Activated CD8-positive, alpha-beta memory T cell treated with anti-CD3 and anti-CD28 coated beads, Interleukin-2, amount 50 U/mL, for 4 hours (primary cell): ENCODE measurements around the gene LLGL2.
A peak's percentile ranks its signal among the peaks of the same experiment; 100 is the strongest.

Experiments used
- DNase-seq: peaks from one replicate; pipeline ENCODE4 v3.0.0-alpha.2; 2020

LLGL2 gene

GRCh38 chr17:75525806-75526554 is 483 bp downstream of the LLGL2 start:
- DNase-seq: no peak

GRCh38 chr17:75526555-75527270 is 1.2 kb downstream of the LLGL2 start:
- DNase-seq: no peak

- DNase-seq: no peak
These were observed 5.6 kb downstream of the LLGL2 start for GRCh38 chr17:75530837-75531720.

GRCh38 chr17:75531721-75532072 is 6.2 kb downstream of the LLGL2 start:
- DNase-seq: no peak

- DNase-seq: peak; percentile 54
These were observed 9.6 kb downstream of the LLGL2 start for GRCh38 chr17:75535119-75535537.

- DNase-seq: no peak
These were observed 10.4 kb downstream of the LLGL2 start for GRCh38 chr17:75535871-75536270.

- DNase-seq: no peak
These were observed 10.9 kb downstream of the LLGL2 start for GRCh38 chr17:75536366-75536765.

- no peak for DNase-seq
These were observed 14.7 kb downstream of the LLGL2 start for GRCh38 chr17:75539967-75540729.

- DNase-seq: no peak
These were observed 15.5 kb downstream of the LLGL2 start for GRCh38 chr17:75540923-75541503.

GRCh38 chr17:75542229-75542628 is 16.7 kb downstream of the LLGL2 start:
- no peak for DNase-seq

GRCh38 chr17:75542728-75543336 is 17.3 kb downstream of the LLGL2 start:
- no peak for DNase-seq

- no peak for DNase-seq
These were observed 18.8 kb downstream of the LLGL2 start for GRCh38 chr17:75544250-75544649.

- no peak for DNase-seq
These were observed 20.7 kb downstream of the LLGL2 start for GRCh38 chr17:75546181-75546580.

GRCh38 chr17:75547091-75547490 is 21.6 kb downstream of the LLGL2 start:
- DNase-seq: no peak

GRCh38 chr17:75548813-75549212 is 23.3 kb downstream of the LLGL2 start:
- DNase-seq: no peak

GRCh38 chr17:75549246-75550138 is 24.0 kb downstream of the LLGL2 start:
- no peak for DNase-seq

GRCh38 chr17:75550139-75550465 is 24.6 kb downstream of the LLGL2 start:
- DNase-seq: no peak

- no peak for DNase-seq
These were observed 25.8 kb downstream of the LLGL2 start for GRCh38 chr17:75551266-75551665.

- DNase-seq: no peak
These were observed 27.2 kb downstream of the LLGL2 start for GRCh38 chr17:75552425-75553294.
